HL-60 (cell line): ENCODE results near the gene HMGA1.

Experiments used
- DNase-seq, 2 experiments: peaks; one replicate each; pipeline ENCODE4 v3.0.0-alpha.2; 2010 to 2020; ENCODE audit warnings: low read depth in 1 of 2, low spot score in 1 of 2
- H3K27ac ChIP-seq: fragments of 250-450 bp; sonication (Bioruptor Pico); replicated peaks from 2 replicates; pipeline ENCODE4 v1.5.1; 2020; ENCODE audit warnings: mild to moderate bottlenecking, moderate library complexity
- H3K27me3 ChIP-seq: fragments of 250-450 bp; sonication (Bioruptor Pico); 2 replicates; pipeline ENCODE4 v1.5.1; 2021; ENCODE audit warnings: mild to moderate bottlenecking, moderate library complexity; ENCODE audit not compliant: insufficient read depth, poor library complexity, severe bottlenecking
- H3K4me3 ChIP-seq: replicated peaks from 2 replicates; pipeline ENCODE4 v1.5.1; 2011; ENCODE audit warnings: mild to moderate bottlenecking, control low read depth, low read length; ENCODE audit not compliant: insufficient read depth
- GABPA ChIP-seq: IDR thresholded peaks from 2 replicates; pipeline ENCODE4 v1.6.1; 2012; ENCODE audit warnings: low read depth
- POLR2AphosphoS5 ChIP-seq: IDR thresholded peaks from 2 replicates; pipeline ENCODE4 v1.6.1; 2012; ENCODE audit warnings: low read depth
- SPI1 ChIP-seq: IDR thresholded peaks from 2 replicates; pipeline ENCODE4 v1.6.1; 2012; ENCODE audit warnings: low read depth, mild to moderate bottlenecking, borderline replicate concordance
- TF ChIP-seq, protein P1 (sequence below): IDR thresholded peaks from one replicate; pipeline ENCODE4 v1.5.1; 2011; ENCODE audit warnings: low read length, control low read depth, inconsistent platforms; ENCODE audit not compliant: insufficient read depth
- TF ChIP-seq, protein P2 (sequence below): IDR thresholded peaks from 2 replicates; pipeline ENCODE4 v1.6.1; 2012; ENCODE audit warnings: low read depth; ENCODE audit not compliant: insufficient replicate concordance

HMGA1 gene

GRCh38 chr6:34230653-34231371, 5.9 kb upstream of the HMGA1 start:
- Histone ChIP-seq H3K27ac (no peak overlapping the region), H3K27me3 (no peaks in the 10 kb centered on the region), H3K4me3 (no peak overlapping the region)
- no peak for DNase-seq
- peak; percentile 88 for TF ChIP-seq SPI1
- TF ChIP-seq, protein P1, sequence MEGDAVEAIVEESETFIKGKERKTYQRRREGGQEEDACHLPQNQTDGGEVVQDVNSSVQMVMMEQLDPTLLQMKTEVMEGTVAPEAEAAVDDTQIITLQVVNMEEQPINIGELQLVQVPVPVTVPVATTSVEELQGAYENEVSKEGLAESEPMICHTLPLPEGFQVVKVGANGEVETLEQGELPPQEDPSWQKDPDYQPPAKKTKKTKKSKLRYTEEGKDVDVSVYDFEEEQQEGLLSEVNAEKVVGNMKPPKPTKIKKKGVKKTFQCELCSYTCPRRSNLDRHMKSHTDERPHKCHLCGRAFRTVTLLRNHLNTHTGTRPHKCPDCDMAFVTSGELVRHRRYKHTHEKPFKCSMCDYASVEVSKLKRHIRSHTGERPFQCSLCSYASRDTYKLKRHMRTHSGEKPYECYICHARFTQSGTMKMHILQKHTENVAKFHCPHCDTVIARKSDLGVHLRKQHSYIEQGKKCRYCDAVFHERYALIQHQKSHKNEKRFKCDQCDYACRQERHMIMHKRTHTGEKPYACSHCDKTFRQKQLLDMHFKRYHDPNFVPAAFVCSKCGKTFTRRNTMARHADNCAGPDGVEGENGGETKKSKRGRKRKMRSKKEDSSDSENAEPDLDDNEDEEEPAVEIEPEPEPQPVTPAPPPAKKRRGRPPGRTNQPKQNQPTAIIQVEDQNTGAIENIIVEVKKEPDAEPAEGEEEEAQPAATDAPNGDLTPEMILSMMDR: no peak

DNA sequence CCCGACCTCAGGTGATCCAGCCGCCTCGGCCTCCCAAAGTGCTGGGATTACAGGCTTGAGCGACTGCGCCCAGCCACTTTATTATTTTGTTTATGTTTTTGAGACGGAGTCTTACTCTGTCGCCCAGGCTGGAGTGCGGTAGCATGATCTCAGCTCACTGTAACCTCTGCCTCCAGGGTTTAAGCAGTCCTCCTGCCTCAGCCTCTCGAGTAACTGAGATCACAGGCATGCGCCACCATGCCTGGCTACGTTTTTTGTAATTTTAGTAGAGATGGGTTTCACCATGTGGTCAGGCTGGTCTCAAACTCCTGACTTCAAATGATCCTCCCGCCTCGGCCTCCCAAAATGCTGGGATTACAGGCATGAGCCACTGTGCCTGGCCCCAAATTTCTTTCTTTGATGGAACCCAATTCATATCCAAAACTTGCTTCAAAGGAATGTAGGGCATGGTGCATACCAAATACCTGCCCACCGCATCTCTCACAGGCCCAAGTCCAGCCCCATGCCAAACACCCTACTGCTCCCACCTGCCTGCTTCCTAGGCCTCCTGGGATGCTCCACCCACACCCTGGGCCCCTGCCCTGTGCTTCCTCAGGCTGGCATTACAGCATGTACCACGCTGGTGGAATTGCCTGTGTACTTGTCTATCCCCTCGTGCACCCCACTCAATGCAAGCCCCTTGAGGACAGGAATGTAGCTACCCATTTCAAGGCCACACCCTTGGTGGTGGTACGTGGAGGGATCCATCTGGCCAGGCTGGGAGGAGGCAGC, 4.9 kb upstream of the HMGA1 start:
- TF ChIP-seq GABPA (no peak), POLR2AphosphoS5 (no peak), SPI1 (no peak)
- TF ChIP-seq, protein P2, sequence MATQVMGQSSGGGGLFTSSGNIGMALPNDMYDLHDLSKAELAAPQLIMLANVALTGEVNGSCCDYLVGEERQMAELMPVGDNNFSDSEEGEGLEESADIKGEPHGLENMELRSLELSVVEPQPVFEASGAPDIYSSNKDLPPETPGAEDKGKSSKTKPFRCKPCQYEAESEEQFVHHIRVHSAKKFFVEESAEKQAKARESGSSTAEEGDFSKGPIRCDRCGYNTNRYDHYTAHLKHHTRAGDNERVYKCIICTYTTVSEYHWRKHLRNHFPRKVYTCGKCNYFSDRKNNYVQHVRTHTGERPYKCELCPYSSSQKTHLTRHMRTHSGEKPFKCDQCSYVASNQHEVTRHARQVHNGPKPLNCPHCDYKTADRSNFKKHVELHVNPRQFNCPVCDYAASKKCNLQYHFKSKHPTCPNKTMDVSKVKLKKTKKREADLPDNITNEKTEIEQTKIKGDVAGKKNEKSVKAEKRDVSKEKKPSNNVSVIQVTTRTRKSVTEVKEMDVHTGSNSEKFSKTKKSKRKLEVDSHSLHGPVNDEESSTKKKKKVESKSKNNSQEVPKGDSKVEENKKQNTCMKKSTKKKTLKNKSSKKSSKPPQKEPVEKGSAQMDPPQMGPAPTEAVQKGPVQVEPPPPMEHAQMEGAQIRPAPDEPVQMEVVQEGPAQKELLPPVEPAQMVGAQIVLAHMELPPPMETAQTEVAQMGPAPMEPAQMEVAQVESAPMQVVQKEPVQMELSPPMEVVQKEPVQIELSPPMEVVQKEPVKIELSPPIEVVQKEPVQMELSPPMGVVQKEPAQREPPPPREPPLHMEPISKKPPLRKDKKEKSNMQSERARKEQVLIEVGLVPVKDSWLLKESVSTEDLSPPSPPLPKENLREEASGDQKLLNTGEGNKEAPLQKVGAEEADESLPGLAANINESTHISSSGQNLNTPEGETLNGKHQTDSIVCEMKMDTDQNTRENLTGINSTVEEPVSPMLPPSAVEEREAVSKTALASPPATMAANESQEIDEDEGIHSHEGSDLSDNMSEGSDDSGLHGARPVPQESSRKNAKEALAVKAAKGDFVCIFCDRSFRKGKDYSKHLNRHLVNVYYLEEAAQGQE: no peak
- TF ChIP-seq, protein P1: no peak
- no peak overlapping the region for H3K4me3 ChIP-seq
- no peak overlapping the region for H3K27ac ChIP-seq
- no peaks in the 10 kb centered on the region for H3K27me3 ChIP-seq
- DNase-seq: no peak

DNA sequence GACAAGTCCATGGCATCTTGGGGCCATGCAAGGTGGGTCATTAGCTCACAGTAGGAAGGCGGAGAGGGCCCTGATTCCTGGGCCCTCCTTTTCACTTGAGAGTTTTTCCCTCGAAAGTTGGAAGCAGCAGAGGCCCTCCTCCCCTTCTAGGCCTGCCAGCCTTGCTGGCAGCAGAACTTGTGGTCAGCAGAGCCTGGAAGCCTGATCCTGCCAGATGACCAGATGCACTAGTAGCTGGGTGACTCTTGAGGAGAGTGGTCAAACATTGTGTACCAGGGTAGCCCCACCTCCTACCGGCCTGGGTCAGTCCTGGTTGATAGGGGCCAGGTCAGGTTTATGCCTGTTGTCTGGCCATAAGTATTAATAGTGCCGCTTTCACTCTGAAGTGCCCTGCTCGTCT, 3.8 kb upstream of the HMGA1 start:
- DNase-seq: no peak
- Histone ChIP-seq H3K27ac (no peak overlapping the region), H3K27me3 (no peaks in the 10 kb centered on the region), H3K4me3 (no peak overlapping the region)
- TF ChIP-seq, protein P1: no peak
- TF ChIP-seq, protein P2: no peak
- TF ChIP-seq POLR2AphosphoS5 (no peak), SPI1 (no peak)
